GM20000 (cell line): Measurements from ENCODE around the gene DDIT3.
A peak's percentile ranks its signal among the peaks of the same experiment; 100 is the strongest.

Source experiments
- DNase-seq: peaks from one replicate; pipeline ENCODE4 v3.0.0; 2012; ENCODE audit warnings: low spot score
- TF ChIP-seq, protein P1 (sequence below): IDR thresholded peaks from 2 replicates; pipeline ENCODE4 v1.5.1; 2012; ENCODE audit warnings: mild to moderate bottlenecking, control low read depth; ENCODE audit errors: extremely low read depth, missing control alignments

DDIT3 gene

DNA sequence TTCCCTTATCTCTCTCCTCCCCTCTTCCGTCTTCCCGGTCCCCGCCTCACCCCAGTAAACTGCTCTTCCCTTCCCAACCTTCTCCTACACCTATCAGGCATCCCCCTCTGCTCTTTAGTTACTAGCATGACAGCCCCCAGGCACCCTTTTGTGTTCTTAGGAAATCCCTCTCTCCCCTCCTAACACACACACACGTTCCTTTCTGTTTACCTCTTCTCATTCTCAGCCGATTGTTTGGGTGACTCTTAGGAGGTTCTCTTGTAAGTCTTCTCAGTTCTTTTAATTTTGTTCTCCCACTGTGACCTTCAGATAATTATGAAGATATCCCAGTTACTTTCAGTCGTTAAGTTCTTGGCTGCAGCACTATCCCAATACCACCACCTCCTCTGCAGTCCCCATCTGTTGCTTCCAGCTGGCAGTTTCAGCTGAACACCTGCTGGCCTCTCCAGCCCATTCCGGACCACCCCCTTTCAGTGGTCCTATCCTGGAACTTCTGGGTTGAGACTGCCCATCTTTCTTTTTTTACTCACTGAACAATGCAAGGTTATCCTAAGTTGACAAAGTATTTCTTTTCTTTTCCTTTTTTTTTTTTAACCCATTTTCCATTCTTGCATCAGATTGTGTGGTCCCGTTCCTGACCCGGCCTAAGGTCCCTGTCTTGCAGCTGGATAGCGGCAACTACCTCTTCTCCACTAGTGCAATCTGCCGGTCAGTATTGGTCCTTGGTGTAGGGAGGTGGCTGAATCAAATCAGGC lies 31.7 kb downstream of the DDIT3 start:
- no peak for DNase-seq
- TF ChIP-seq, protein P1, sequence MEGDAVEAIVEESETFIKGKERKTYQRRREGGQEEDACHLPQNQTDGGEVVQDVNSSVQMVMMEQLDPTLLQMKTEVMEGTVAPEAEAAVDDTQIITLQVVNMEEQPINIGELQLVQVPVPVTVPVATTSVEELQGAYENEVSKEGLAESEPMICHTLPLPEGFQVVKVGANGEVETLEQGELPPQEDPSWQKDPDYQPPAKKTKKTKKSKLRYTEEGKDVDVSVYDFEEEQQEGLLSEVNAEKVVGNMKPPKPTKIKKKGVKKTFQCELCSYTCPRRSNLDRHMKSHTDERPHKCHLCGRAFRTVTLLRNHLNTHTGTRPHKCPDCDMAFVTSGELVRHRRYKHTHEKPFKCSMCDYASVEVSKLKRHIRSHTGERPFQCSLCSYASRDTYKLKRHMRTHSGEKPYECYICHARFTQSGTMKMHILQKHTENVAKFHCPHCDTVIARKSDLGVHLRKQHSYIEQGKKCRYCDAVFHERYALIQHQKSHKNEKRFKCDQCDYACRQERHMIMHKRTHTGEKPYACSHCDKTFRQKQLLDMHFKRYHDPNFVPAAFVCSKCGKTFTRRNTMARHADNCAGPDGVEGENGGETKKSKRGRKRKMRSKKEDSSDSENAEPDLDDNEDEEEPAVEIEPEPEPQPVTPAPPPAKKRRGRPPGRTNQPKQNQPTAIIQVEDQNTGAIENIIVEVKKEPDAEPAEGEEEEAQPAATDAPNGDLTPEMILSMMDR = no peak

DNA sequence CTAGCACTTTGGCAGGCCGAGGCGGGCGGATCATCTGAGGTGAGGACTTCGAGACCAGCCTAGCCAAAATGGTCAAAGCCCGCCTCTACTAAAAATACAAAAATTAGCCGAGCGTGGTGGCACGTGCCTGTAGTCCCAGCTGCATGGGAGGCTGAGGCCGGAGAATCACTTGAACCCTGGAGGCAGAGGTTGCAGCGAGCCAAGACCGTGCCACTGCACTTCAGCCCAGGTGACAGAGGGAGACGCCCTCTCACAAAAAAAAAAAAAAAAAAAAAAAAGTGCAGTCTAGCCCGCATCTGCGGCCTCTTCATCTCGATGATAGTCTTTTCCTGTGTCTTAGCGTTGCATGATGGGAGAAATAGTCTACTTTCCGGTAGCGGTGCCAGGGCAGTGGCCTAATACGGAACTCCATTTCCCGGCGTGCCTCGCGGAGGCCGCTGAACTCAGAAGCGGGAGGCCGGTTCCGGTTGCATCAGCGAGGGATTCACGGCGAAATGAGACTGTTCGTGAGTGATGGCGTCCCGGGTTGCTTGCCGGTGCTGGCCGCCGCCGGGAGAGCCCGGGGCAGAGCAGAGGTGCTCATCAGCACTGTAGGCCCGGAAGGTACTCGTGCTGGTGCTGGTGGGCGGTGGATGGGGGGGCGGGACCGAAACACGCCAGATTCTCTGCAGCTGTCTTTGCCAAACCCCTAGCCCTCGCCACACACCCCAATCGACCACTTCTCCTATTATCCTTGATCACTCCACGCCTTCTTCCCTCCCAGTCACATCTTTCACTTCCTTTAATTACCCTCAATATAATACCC lies 32.5 kb downstream of the DDIT3 start, which contains the start of gene MARS1:
Gene MARS1 (plus strand): TSS at position 472 of the 805 bp plus-strand sequence. CDS start 23 bp downstream, at position 495.
- peak; percentile 93 for DNase-seq
- TF ChIP-seq, protein P1 = no peak

DNA sequence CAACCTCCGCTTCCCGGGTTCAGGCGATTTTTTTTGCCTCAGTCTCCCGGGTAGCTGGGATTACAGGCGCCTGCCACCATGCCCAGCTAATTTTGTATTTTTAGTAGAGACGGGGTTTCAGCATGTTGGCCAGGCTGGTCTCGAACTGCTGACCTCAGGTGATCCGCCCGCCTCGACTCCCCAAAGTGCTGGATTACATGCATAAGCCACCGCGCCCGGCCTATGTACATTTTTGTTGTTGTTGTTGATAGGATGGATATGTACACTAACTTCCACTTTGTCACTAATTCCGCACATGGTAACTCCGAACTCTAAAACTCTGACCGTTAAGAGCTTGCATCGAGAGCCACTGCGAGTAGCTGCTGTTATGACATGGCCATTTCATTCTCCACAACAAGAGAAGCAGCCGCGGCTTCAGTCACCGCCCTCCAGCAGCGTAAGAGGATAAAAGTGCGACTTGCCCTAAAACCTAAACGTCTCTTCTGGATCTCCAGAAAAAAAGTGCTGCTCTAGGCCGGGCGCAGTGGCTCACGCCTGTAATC lies 33.2 kb downstream of the DDIT3 start:
- DNase-seq = no peak
- TF ChIP-seq, protein P1 = no peak

DNA sequence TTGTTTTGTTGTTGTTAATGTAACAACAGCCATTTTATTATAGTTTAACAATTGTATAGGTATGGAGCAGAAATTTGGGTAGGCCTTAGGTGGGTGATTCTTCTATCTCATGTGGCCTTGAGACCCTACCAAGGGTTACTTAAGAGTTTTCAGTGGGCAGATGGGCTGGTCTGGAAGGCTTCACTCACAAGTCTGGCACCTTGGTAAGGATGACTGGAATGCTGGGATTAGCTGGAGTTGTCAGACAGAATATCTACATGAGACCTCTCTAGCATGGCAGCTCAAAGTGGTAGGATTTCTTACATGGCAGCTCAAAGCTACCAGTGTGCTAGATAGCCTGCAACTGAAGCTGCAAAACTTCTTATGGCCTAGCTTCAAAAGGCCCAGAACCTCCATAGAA lies 34.6 kb downstream of the DDIT3 start:
- DNase-seq = no peak
- TF ChIP-seq, protein P1 = no peak

DNA sequence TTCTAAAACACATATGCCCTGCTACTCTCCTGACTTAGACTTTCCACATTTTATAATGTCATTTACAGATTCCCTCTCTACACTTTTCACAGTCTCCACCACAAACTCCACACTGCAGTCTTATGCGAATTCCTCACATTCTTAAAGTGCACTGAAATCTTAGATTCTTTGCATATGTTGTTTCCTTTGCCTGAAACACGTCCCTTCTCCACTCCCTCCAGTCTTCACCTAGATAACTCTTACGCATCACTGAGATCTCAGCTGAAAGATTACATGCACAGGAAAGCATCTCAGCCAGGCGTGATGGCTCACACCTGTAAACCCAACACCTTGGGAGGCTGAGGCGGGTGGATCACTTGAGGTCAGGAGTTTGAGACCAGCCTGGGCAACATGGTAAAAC lies 36.8 kb downstream of the DDIT3 start:
- TF ChIP-seq, protein P1 = no peak
- DNase-seq = no peak

DNA sequence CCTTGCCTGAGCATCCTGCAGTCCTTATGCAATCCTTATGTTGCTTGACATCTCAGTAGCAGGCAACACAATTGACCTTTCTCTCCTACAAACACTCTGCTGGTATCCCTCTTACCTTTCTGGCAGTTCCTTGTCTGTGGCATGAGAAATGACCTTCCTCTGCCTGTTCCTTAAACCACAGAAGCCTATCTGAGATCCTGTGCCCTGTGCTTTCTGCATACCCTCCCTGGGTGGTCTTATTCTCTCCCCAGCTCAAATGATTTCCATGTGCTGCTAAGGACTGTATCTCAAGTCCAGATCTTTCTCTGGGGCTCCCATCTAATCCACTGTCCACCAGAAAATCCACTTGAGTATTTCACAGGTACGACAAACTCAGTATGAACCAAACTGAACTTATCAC lies 38.6 kb downstream of the DDIT3 start:
- no peak for DNase-seq
- TF ChIP-seq, protein P1 = no peak
